ENCODE measurements around the gene DEGS2. TPM values are rescaled to one million over a fixed set of nuclear protein-coding genes. Genes with fewer than 3 reads are reported as not detected.

DEGS2 gene
- polyA plus RNA-seq, 2 of the 4 experiments (the other 2 are of a cell fraction), result 0.93 to 2.3 TPM

- Histone ChIP-seq H3K4me2 (no peak overlapping the region), H3K9me3 (no peaks in the 10 kb centered on the region), H3K4me3 (no peak overlapping the region), H3K4me1 (peaks cover 29% of the 10 kb centered on the region), H3K27ac (peak overlapping the region in 1 of 2 experiments; percentile 51; a peak in 1 of 6 replicates)
- ATAC-seq, result no peak
- ChIA-PET CTCF (interaction anchor here (0.9 to 10.1 kb wide), 10 partner anchors 11 to 124 kb away, joined by 3 to 173 read pairs (median 21); no protein-coding TSS in a partner anchor), POLR2A (no interaction called here)
- FAIRE-seq, result no peak
- DNase-seq (ENCODE audit: low read depth in 1 of 2, low spot score in 1 of 2), result no peak
- TF ChIP-seq, protein P1, sequence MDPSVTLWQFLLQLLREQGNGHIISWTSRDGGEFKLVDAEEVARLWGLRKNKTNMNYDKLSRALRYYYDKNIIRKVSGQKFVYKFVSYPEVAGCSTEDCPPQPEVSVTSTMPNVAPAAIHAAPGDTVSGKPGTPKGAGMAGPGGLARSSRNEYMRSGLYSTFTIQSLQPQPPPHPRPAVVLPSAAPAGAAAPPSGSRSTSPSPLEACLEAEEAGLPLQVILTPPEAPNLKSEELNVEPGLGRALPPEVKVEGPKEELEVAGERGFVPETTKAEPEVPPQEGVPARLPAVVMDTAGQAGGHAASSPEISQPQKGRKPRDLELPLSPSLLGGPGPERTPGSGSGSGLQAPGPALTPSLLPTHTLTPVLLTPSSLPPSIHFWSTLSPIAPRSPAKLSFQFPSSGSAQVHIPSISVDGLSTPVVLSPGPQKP (IDR thresholded peaks at IDR 0.05; ENCODE audit: low read depth, low read length), result no peak
- TF ChIP-seq, protein P2, sequence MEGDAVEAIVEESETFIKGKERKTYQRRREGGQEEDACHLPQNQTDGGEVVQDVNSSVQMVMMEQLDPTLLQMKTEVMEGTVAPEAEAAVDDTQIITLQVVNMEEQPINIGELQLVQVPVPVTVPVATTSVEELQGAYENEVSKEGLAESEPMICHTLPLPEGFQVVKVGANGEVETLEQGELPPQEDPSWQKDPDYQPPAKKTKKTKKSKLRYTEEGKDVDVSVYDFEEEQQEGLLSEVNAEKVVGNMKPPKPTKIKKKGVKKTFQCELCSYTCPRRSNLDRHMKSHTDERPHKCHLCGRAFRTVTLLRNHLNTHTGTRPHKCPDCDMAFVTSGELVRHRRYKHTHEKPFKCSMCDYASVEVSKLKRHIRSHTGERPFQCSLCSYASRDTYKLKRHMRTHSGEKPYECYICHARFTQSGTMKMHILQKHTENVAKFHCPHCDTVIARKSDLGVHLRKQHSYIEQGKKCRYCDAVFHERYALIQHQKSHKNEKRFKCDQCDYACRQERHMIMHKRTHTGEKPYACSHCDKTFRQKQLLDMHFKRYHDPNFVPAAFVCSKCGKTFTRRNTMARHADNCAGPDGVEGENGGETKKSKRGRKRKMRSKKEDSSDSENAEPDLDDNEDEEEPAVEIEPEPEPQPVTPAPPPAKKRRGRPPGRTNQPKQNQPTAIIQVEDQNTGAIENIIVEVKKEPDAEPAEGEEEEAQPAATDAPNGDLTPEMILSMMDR (IDR thresholded peaks at IDR 0.05), result no peak
- TF ChIP-seq ZFP36 (IDR thresholded peaks at IDR 0.05; ENCODE audit: borderline replicate concordance, partially characterized antibody) (no peak), KDM5A (IDR thresholded peaks at IDR 0.05) (no peak), SREBF2 (IDR thresholded peaks at IDR 0.05) (no peak), GATA3 (IDR thresholded peaks at IDR 0.05; ENCODE audit: borderline replicate concordance) (no peak), EHMT2 (IDR thresholded peaks at IDR 0.05; ENCODE audit: low read depth) (no peak)
- WGBS (ENCODE audit: missing lambda C conversion rate), result 89% methylated on average over 17 of the region's 17 CpGs
These were observed 53.0 kb downstream of the DEGS2 start for GRCh38 chr14:100106250-100107112.

DNA sequence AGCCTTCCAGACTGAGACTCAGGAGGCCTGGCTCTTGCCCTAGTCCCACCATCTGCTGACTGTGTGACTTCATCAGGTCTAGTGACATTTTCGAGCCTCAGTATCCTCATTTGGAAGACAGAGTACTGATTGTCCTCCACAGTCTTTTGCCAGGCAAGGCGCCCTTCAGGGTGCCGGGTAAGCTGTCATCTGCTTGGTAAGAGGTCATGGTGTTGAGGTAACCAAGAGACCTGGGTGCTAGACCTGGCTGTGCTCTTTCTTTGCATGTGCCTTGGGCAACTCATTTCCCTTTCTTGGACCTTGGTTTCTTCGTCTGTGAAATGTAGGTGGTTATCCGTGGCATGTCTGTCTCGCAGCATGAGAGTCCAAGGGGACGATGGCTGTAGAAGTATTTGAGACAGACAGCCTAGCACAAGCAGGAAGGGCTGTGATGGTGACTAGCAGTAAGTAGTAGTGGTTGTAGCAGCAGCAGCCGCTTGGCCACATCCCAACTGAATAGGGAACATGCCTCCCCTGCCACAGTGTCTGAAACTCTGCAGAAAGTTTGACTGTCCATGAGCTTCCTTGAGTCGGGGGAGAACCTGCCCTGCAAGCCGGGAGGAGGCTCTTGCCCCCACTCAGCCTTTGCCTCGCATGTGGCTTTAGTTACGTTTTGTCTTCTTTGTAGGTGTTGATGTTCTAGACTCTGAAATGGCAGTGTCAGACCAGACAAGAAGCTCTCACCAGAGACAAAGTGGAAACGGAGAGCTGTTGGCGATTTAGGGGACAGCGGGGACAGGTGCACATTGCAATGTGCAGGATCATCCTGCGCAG lies 53.9 kb downstream of the DEGS2 start:
- peak overlapping the region; percentile 41 to 49; a peak in 3 of 6 replicates for H3K27ac ChIP-seq
- ATAC-seq (no peak), DNase-seq (ENCODE audit: low read depth in 1 of 2, low spot score in 1 of 2) (no peak), FAIRE-seq (no peak)
- H3K4me1 ChIP-seq, result peaks cover 29% of the 10 kb centered on the region
- ChIA-PET CTCF (interaction anchor here (0.6 to 10.1 kb wide), 10 partner anchors 10 to 123 kb away, joined by 3 to 173 read pairs (median 4); no protein-coding TSS in a partner anchor), POLR2A (interaction anchor here (0.6 kb wide), 1 partner anchor 87 kb away, joined by 3 read pairs; no protein-coding TSS in a partner anchor)
- no peak overlapping the region; the same call in 2 of the 3 replicates for H3K4me2 ChIP-seq
- H3K9me3 ChIP-seq, result no peaks in the 10 kb centered on the region
- WGBS (ENCODE audit: missing lambda C conversion rate), result 89% methylated on average over 16 of the region's 16 CpGs
- TF ChIP-seq SREBF2 (IDR thresholded peaks at IDR 0.05) (no peak), EHF (CRISPR knock-in tag; IDR thresholded peaks at IDR 0.05) (no peak), FOXS1 (CRISPR knock-in tag; IDR thresholded peaks at IDR 0.05) (no peak), USF2 (IDR thresholded peaks at IDR 0.05) (no peak), NR3C1 (IDR thresholded peaks at IDR 0.05) (no peak), RAD21 (conservative IDR thresholded peaks at IDR 0.05 in 1 of 2, IDR thresholded peaks at IDR 0.05 in 1 of 2) (no peak)
- no peak overlapping the region for H3K4me3 ChIP-seq

GRCh38 chr14:100104523-100105300 lies 54.7 kb downstream of the DEGS2 start:
- ChIA-PET CTCF (interaction anchor here (0.6 to 10.1 kb wide), 9 partner anchors 9 to 122 kb away, joined by 3 to 173 read pairs (median 4); no protein-coding TSS in a partner anchor), POLR2A (interaction anchor here (0.6 kb wide), 1 partner anchor 88 kb away, joined by 3 read pairs; no protein-coding TSS in a partner anchor)
- no peak for ATAC-seq
- Histone ChIP-seq H3K4me3 (no peak overlapping the region), H3K9me3 (no peaks in the 10 kb centered on the region), H3K27ac (peak overlapping the region; percentile 41 to 49; a peak in 4 of 6 replicates), H3K4me2 (peak overlapping the region; percentile 48), H3K4me1 (peaks cover 29% of the 10 kb centered on the region)
- DNase-seq (ENCODE audit: low read depth in 1 of 2, low spot score in 1 of 2), result no peak
- WGBS (ENCODE audit: missing lambda C conversion rate), result 76% methylated on average over 7 of the region's 7 CpGs
- no peak for FAIRE-seq
- TF ChIP-seq, protein P3, sequence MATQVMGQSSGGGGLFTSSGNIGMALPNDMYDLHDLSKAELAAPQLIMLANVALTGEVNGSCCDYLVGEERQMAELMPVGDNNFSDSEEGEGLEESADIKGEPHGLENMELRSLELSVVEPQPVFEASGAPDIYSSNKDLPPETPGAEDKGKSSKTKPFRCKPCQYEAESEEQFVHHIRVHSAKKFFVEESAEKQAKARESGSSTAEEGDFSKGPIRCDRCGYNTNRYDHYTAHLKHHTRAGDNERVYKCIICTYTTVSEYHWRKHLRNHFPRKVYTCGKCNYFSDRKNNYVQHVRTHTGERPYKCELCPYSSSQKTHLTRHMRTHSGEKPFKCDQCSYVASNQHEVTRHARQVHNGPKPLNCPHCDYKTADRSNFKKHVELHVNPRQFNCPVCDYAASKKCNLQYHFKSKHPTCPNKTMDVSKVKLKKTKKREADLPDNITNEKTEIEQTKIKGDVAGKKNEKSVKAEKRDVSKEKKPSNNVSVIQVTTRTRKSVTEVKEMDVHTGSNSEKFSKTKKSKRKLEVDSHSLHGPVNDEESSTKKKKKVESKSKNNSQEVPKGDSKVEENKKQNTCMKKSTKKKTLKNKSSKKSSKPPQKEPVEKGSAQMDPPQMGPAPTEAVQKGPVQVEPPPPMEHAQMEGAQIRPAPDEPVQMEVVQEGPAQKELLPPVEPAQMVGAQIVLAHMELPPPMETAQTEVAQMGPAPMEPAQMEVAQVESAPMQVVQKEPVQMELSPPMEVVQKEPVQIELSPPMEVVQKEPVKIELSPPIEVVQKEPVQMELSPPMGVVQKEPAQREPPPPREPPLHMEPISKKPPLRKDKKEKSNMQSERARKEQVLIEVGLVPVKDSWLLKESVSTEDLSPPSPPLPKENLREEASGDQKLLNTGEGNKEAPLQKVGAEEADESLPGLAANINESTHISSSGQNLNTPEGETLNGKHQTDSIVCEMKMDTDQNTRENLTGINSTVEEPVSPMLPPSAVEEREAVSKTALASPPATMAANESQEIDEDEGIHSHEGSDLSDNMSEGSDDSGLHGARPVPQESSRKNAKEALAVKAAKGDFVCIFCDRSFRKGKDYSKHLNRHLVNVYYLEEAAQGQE (IDR thresholded peaks at IDR 0.05), result no peak
- no peak for TF ChIP-seq MAZ (IDR thresholded peaks at IDR 0.05; ENCODE audit: borderline replicate concordance, low read depth, low read length)
- no peak for TF ChIP-seq ZSCAN20 (CRISPR knock-in tag; IDR thresholded peaks at IDR 0.05)
- no peak for TF ChIP-seq BHLHE40 (IDR thresholded peaks at IDR 0.05; ENCODE audit: low read depth, low read length)
- TF ChIP-seq, protein P4, sequence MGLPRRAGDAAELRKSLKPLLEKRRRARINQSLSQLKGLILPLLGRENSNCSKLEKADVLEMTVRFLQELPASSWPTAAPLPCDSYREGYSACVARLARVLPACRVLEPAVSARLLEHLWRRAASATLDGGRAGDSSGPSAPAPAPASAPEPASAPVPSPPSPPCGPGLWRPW (IDR thresholded peaks at IDR 0.05), result no peak
- no peak for TF ChIP-seq HDAC2 (IDR thresholded peaks at IDR 0.05)
- TF ChIP-seq JUNB (IDR thresholded peaks at IDR 0.05), result 0 out of 2 replicates have a peak, but pooled peaks have one; percentile 37
- no peak for TF ChIP-seq HOXB5 (CRISPR knock-in tag; IDR thresholded peaks at IDR 0.05)

Data from A549 (cell line).